NCI-H82 treated with DMSO at 0.1 percent for 48 hours (cell line): ENCODE measurements around the gene TXNRD2.

Experiments
- DNase-seq: peaks from one replicate; lab custom pipeline; 2025; ENCODE audit not compliant: unreplicated experiment; lab: John Stamatoyannopoulos, UW

TXNRD2 gene

DNA sequence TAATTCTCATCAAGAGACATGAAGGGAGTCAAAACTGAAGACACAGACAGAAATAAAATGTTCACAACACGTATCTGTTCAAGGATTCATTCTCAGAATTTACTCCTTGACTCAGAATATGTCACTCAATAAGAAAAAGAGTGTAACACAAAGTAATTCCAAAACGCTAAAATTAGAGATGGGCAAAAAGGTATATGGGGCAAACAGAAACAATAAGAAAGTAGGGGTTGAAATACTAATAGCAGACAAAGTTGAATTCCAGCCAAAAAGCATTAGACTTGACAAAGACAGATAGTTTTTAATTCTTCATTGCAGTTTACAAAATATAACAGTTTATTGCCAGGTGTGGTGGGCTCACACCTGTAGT is 113.6 kb downstream of the TXNRD2 start:
- DNase-seq = no peak

DNA sequence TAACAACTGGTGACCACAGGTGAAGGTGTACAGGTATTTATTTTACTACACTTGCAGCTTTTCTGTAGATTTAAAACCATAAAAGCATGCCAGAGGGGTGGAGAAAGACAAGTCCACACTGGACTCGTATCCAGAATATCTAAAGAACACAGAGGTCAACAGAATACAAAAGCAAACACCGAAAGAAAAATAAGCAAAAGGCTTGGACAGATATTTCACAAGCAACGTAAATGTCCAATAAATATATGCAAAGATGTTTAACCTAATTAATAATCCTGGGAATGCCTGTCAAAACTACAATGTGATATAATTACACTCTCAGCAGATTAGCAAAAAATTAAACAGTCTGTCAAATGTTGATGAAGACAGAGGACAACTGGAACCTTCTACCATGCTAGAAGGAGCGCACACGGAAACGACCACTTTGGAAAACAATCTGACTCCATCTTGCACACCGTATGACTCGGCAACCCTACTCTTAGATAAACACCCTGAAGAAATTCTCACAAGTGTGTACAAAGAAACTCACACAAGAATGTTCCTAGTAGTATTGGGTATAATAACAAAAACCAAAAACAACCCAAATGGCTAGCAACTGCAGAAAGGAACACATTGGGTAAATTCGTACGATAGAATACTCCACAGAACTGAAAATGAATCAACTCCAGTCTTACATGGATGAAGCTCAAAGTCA is 114.1 kb downstream of the TXNRD2 start:
- DNase-seq = no peak

DNA sequence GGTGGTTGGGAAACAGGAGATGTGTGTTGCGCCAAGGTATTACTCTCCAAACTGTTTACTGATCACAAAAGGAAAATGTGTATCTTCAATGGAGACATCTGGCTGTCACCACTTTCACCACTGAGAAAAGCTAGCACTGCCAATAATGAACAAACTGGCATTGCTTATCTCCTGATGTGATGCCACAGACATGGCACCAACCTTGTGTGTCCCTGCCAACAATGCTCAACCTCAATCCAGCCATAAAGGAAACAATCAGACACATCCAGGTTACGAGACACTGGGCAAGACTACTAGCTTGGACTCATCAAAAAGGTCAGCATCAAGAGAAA is 115.0 kb downstream of the TXNRD2 start:
- no peak for DNase-seq

GRCh38 chr22:19825904-19826618 is 115.6 kb downstream of the TXNRD2 start:
- DNase-seq = no peak
